ENCODE data around the gene MARCKS. TPM values are rescaled to one million over a fixed set of nuclear protein-coding genes. Genes with fewer than 3 reads are reported as not detected.
A peak's percentile ranks its signal among the peaks of the same experiment; 100 is the strongest.

MARCKS gene
- total and polyA plus RNA-seq, 10 of the 15 experiments (the other 5 are each of a cell fraction or from before 2014, with no cell fraction given), result 29.0 to 164 (median 74.5) TPM

DNA sequence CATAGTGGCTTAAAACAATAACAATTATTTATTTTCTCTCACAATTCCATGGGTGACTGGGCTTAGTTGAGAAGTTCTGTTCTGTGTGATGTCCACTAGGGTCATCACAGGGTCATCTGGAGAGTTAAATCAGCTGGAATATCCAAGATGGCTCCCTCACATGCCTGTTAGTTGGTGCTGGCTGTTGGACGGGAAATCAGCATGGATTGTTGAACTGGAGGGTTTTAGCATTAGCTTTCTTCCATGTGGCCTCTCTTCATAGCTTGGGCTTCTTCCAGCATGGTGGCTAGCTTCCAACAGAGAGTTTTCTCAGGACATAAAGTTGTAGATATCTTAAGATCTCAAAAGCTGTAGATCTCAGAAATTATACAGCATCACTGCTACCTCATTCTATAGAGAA, 19.6 kb downstream of the MARCKS start:
- ChIA-PET SMC1A (ENCODE audit: uncharacterized antibody, unreplicated experiment) (interaction anchor here (0.7 to 6.0 kb wide), 4 partner anchors 33 to 1585 kb away, joined by 3 to 52 read pairs (median 4); no protein-coding TSS in a partner anchor), RAD21 (ENCODE audit: unreplicated experiment) (interaction anchor here (1.4 to 4.1 kb wide), 2 partner anchors 246 to 570 kb away, joined by 7 to 21 read pairs; no protein-coding TSS in a partner anchor), CTCF (interaction anchor here (0.6 to 9.5 kb wide), 5 partner anchors 8 to 996 kb away, joined by 3 to 90 read pairs (median 3); no protein-coding TSS in a partner anchor), POLR2A (no interaction called here)
- Histone ChIP-seq H4K20me1 (ENCODE audit: control insufficient read depth, insufficient read depth) (no peaks in the 10 kb centered on the region), H3K36me3 (ENCODE audit: control insufficient read depth in 2 of 2, insufficient read depth in 2 of 2, low read length in 1 of 2) (no peaks in the 10 kb centered on the region), H3K9ac (ENCODE audit: control insufficient read depth, insufficient read depth, low read length) (no peak overlapping the region), H3K4me2 (ENCODE audit: control insufficient read depth, insufficient read depth) (no peak overlapping the region), H3K4me3 (no peak overlapping the region), H3K4me1 (ENCODE audit: control insufficient read depth, insufficient read depth, low read length) (peaks cover 7% of the 10 kb centered on the region), H2AFZ (ENCODE audit: control insufficient read depth, low read depth, low read length) (no peak overlapping the region; the same call in 1 of the 2 replicates), H3K27ac (ENCODE audit: control insufficient read depth, insufficient read depth) (no peak overlapping the region), H3K79me2 (ENCODE audit: control insufficient read depth, insufficient read depth, low read length) (peaks cover 5% of the 10 kb centered on the region), H3K27me3 (replicated peaks in 1 of 2; ENCODE audit: control insufficient read depth in 2 of 2, insufficient read depth in 2 of 2, low read length in 1 of 2) (no peaks in the 10 kb centered on the region), H3K9me3 (replicated peaks; ENCODE audit: control insufficient read depth, insufficient read depth, low read length) (no peaks in the 10 kb centered on the region)
- ATAC-seq (no peak), FAIRE-seq (no peak), DNase-seq (ENCODE audit: low read depth, low spot score) (no peak)
- no TSS peak for BruUV-seq (replicated peaks)
- 0 out of 2 replicates have a peak, but pooled peaks have one; percentile 13 for TF ChIP-seq YY1 (IDR thresholded peaks at IDR 0.05; ENCODE audit: low read depth, low read length)
- TF ChIP-seq NR2C2 (IDR thresholded peaks at IDR 0.05; ENCODE audit: borderline replicate concordance, control insufficient read depth, insufficient read length, low read depth), result no peak
- no peak for TF ChIP-seq EP300 (IDR thresholded peaks at IDR 0.05; ENCODE audit: borderline replicate concordance in 1 of 2, control insufficient read depth in 1 of 2, low read depth in 2 of 2, low read length in 2 of 2)
- TF ChIP-seq ZNF384 (IDR thresholded peaks at IDR 0.05; ENCODE audit: borderline replicate concordance, low read depth, low read length), result no peak
- TF ChIP-seq CTCF (IDR thresholded peaks at IDR 0.05 in 2 of 3, conservative IDR thresholded peaks at IDR 0.05 in 1 of 3; ENCODE audit: control insufficient read depth in 2 of 3, extremely low read depth in 1 of 3, insufficient read depth in 1 of 3, low read depth in 3 of 3, low read length in 3 of 3), result 0 out of 6 replicates have a peak, but pooled peaks of 1 of the 3 experiments have one; percentile 8
- in situ Hi-C loops (cut with MboI) (no loop called here), intact Hi-C loops (cut with micrococcal nuclease; ENCODE audit: unreplicated experiment) (loop anchor here (5.0 to 10.0 kb wide), 3 partner anchors 589 to 994 kb away; no protein-coding TSS in a partner anchor)
- WGBS (ENCODE audit: insufficient coverage, insufficient replicate concordance, low lambda C conversion rate, missing lambda C conversion rate), result 100% methylated on average over 1 of the region's 1 CpG
